Neuronal stem cell (in vitro differentiated cells): ENCODE data around the gene MYOF.

Experiments used
- DNase-seq: peaks from one replicate; pipeline ENCODE4 v3.0.0-alpha.2; 2013; ENCODE audit warnings: low spot score
- H2AFZ ChIP-seq: one replicate; pipeline ENCODE4 v1.6.1; 2013; ENCODE audit warnings: mild to moderate bottlenecking, low read length, inconsistent platforms
- H2AK5ac ChIP-seq: 2 replicates; pipeline ENCODE4 v1.6.1; 2013; ENCODE audit warnings: low read depth, mild to moderate bottlenecking, inconsistent platforms, low read length, moderate library complexity, mixed read lengths
- H2BK120ac ChIP-seq: 2 replicates; pipeline ENCODE4 v1.6.1; 2013; ENCODE audit warnings: low read depth, mild to moderate bottlenecking, inconsistent platforms, low read length, moderate library complexity, mixed read lengths
- H2BK12ac ChIP-seq: one replicate; pipeline ENCODE4 v1.6.1; 2013; ENCODE audit warnings: low read length, inconsistent platforms
- H2BK15ac ChIP-seq: 2 replicates; pipeline ENCODE4 v1.6.1; 2013; ENCODE audit warnings: mild to moderate bottlenecking, low read length, inconsistent platforms, mixed read lengths
- H2BK5ac ChIP-seq: one replicate; pipeline ENCODE4 v1.6.1; 2013; ENCODE audit warnings: inconsistent platforms, mild to moderate bottlenecking, low read length, moderate library complexity
- H3K14ac ChIP-seq: one replicate; pipeline ENCODE4 v1.6.1; 2013; ENCODE audit warnings: low read length, inconsistent platforms
- H3K18ac ChIP-seq: 2 replicates; pipeline ENCODE4 v1.6.1; 2013; ENCODE audit warnings: low read length, inconsistent platforms
- H3K23ac ChIP-seq: 2 replicates; pipeline ENCODE4 v1.6.1; 2013; ENCODE audit warnings: low read depth, mild to moderate bottlenecking, mixed read lengths, low read length, inconsistent platforms; ENCODE audit not compliant: poor library complexity
- H3K27ac ChIP-seq: replicated peaks from 3 replicates; pipeline ENCODE4 v1.5.1; 2013; ENCODE audit warnings: low read length, inconsistent platforms
- H3K27me3 ChIP-seq, 3 experiments: 2 replicates each; pipeline ENCODE4 v1.6.1; 2013; ENCODE audit warnings: low read length in 3 of 3, mild to moderate bottlenecking in 2 of 3, inconsistent platforms in 1 of 3, low read depth in 1 of 3, mixed read lengths in 1 of 3, moderate library complexity in 1 of 3; ENCODE audit not compliant: control insufficient read depth in 3 of 3, insufficient read depth in 3 of 3
- H3K36me3 ChIP-seq, 2 donors: replicated peaks in 1 of 2; 2 replicates each; pipeline ENCODE4 v1.6.1; 2013; ENCODE audit warnings: low read length in 2 of 2; ENCODE audit not compliant: control insufficient read depth in 2 of 2, insufficient read depth in 2 of 2
- H3K4ac ChIP-seq: 2 replicates; pipeline ENCODE4 v1.6.1; 2013; ENCODE audit warnings: inconsistent platforms, mild to moderate bottlenecking, low read length, moderate library complexity
- H3K4me1 ChIP-seq, 2 donors: 1 replicate in 1 of 2; 2 replicates in 1 of 2; pipeline ENCODE4 v1.6.1; 2013; ENCODE audit warnings: low read length in 2 of 2, low read depth in 1 of 2; ENCODE audit not compliant: control insufficient read depth in 2 of 2, insufficient read depth in 1 of 2
- H3K4me2 ChIP-seq: one replicate; pipeline ENCODE4 v1.6.1; 2013; ENCODE audit warnings: mild to moderate bottlenecking, low read length, inconsistent platforms; ENCODE audit not compliant: insufficient read depth, poor library complexity, severe bottlenecking
- H3K4me3 ChIP-seq, 2 donors: 2 replicates each; pipeline ENCODE4 v1.5.1; 2013; ENCODE audit warnings: low read length in 2 of 2, mild to moderate bottlenecking in 2 of 2, inconsistent platforms in 1 of 2, moderate library complexity in 1 of 2
- H3K79me1 ChIP-seq: one replicate; pipeline ENCODE4 v1.6.1; 2013; ENCODE audit warnings: low read depth, mild to moderate bottlenecking, inconsistent platforms, low read length, moderate library complexity
- H3K9ac ChIP-seq: one replicate; pipeline ENCODE4 v1.6.1; 2013; ENCODE audit warnings: mild to moderate bottlenecking, low read depth, low read length, inconsistent platforms; ENCODE audit not compliant: poor library complexity
- H3K9me3 ChIP-seq, 2 donors: replicated peaks in 1 of 2; 2 replicates each; pipeline versions ENCODE3 to v1.6.1; 2013; ENCODE audit warnings: low read length in 2 of 2, mild to moderate bottlenecking in 2 of 2, inconsistent platforms in 1 of 2, low read depth in 1 of 2, mixed read lengths in 1 of 2, moderate library complexity in 1 of 2; ENCODE audit not compliant: control insufficient read depth in 2 of 2, insufficient read depth in 1 of 2
- H4K8ac ChIP-seq: one replicate; pipeline ENCODE4 v1.6.1; 2013; ENCODE audit warnings: low read depth, mild to moderate bottlenecking, inconsistent platforms, low read length, moderate library complexity
- H4K91ac ChIP-seq: one replicate; pipeline ENCODE4 v1.6.1; 2013; ENCODE audit warnings: low read length, low read depth, mild to moderate bottlenecking, inconsistent platforms; ENCODE audit not compliant: poor library complexity
- WGBS, 2 donors: extraction: QIAGEN DNeasy Blood & Tissue Kit; methylation state at CpG; one replicate each; pipeline ENCODE4 v1.1.7; 2013; ENCODE audit warnings: missing lambda C conversion rate in 2 of 2, mixed read lengths in 1 of 2; ENCODE audit not compliant: insufficient read length in 2 of 2, insufficient replicate concordance in 1 of 2; ENCODE audit errors: extremely low coverage in 2 of 2; 5-methylcytosine and 5-hydroxymethylcytosine counted together

Gene MYOF

DNA sequence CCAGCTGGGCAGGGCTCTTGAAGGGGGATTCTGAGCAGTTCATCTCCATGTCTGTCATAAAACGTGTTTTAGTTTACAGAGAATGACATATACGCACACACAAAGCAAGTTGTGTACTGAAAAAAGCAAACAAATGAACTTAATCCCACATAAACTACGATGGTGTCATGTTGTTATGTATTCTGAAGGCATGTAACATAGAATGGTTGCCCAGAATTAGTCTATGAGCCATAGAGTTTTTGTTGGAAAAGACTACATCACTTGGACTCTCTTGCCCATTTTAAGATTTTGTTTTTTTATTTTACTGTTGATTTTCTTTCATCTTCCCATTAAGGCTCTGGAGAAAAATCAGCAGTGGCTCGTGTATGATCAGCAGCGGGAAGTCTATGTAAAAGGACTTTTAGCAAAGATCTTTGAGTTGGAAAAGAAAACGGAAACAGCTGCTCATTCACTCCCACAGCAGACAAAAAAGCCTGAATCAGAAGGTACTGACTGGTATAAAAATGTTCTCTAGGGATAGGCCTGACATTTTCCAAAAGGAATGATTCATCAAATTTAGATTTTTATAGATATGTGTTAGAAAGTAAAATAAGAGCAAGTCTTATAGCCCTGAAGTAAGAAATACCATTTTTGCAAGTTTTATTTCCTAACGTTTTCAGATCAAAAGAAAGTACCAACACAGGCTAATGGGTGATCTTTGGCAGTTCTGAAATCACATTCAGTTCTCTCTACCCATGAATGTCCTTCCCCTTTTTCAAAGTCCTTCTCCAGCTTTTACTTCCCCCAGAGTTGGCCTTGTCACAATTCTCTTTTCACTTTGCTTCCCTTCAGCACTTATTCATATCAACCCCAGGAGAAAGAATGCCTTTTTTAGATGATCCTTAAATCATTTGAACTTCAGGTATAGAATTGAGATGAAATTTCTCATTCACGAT lies 33.2 kb upstream of the MYOF start:
- no peaks in the 10 kb centered on the region for H3K27me3 ChIP-seq
- peaks cover 12 to 20% of the 10 kb centered on the region in 2 donors for H3K9me3 ChIP-seq
- no peak overlapping the region for H3K4me2 ChIP-seq
- no peak overlapping the region for H3K4me3 ChIP-seq
- H2AFZ ChIP-seq: no peak overlapping the region
- no peak for DNase-seq
- no peak overlapping the region for H3K23ac ChIP-seq
- no peak overlapping the region for H2BK5ac ChIP-seq
- H3K36me3 ChIP-seq: peaks cover 27 to 81% of the 10 kb centered on the region in 2 donors
- H2BK12ac ChIP-seq: no peak overlapping the region
- no peak overlapping the region for H3K9ac ChIP-seq
- no peak overlapping the region for H2AK5ac ChIP-seq
- H3K4me1 ChIP-seq: no peaks in the 10 kb centered on the region
- no peak overlapping the region for H4K8ac ChIP-seq
- H2BK15ac ChIP-seq: no peak overlapping the region
- H3K27ac ChIP-seq: no peak overlapping the region
- H3K14ac ChIP-seq: no peak overlapping the region
- no CpG with 5 or more reads among the region's 8 CpGs for WGBS, 2 donors
- H4K91ac ChIP-seq: no peak overlapping the region
- no peaks in the 10 kb centered on the region for H3K79me1 ChIP-seq
- H3K4ac ChIP-seq: no peak overlapping the region
- no peak overlapping the region for H2BK120ac ChIP-seq
- no peak overlapping the region for H3K18ac ChIP-seq

DNA sequence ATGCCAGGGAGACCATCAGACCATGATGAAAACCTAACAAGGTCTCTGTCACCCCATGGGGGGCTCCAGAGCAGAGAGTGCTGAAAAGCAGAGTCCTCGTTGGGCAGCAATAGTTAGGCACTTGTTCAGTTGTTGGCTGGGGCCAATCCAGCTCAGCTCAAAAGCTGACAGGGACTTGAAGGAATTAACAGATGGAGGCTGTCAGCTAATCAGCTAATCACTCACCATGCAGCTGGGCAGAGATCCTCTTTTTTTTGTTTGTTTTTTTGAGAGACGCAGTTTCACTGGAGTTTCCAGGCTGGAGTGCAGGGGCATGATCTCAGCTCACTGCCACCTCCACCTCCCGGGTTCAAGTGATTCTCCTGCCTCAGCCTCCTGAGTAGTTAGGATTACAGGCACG lies 32.4 kb upstream of the MYOF start:
- WGBS, 2 donors: no CpG with 5 or more reads among the region's 4 CpGs

DNA sequence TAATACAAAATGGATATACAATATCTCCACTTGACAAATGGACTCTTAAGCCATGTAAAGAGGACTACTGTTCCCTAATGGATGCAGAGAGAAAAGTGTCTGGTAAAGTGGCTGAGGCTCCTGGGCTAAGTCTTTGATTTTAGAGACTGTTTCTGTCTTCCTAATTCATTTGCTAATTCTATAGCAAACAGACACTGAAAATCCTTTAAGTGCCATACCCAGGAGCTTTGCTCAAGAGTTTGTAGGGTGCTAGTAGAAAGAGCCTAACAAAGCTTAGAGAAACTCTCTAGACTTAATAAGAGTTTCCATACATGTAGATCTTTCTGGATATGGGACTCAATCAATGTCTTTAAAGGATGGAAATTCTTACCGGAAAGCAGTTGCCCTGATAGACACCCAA lies 31.0 kb upstream of the MYOF start:
- Histone ChIP-seq H3K79me1 (no peaks in the 10 kb centered on the region), H3K4me1 (no peaks in the 10 kb centered on the region), H4K91ac (no peak overlapping the region), H4K8ac (no peak overlapping the region), H2BK12ac (no peak overlapping the region), H3K36me3 (peaks cover 12 to 79% of the 10 kb centered on the region in 2 donors), H3K4ac (no peak overlapping the region), H3K9ac (no peak overlapping the region), H3K27ac (no peak overlapping the region), H2BK120ac (no peak overlapping the region), H2AFZ (no peak overlapping the region), H2AK5ac (no peak overlapping the region), H3K23ac (no peak overlapping the region), H3K18ac (no peak overlapping the region), H3K14ac (no peak overlapping the region), H2BK15ac (no peak overlapping the region), H2BK5ac (no peak overlapping the region), H3K4me2 (no peak overlapping the region), H3K4me3 (no peak overlapping the region), H3K9me3 (no peaks in the 10 kb centered on the region), H3K27me3 (no peaks in the 10 kb centered on the region)
- no CpG with 5 or more reads among the region's 1 CpG for WGBS, 2 donors
- no peak for DNase-seq

More for the DNA sequence above, 32.4 kb upstream of the MYOF start:
- Histone ChIP-seq H3K23ac (no peak overlapping the region), H2BK15ac (no peak overlapping the region), H4K91ac (no peak overlapping the region), H3K14ac (no peak overlapping the region), H3K4ac (no peak overlapping the region), H3K9me3 (peaks cover 6 to 12% of the 10 kb centered on the region in 2 donors), H3K4me1 (no peaks in the 10 kb centered on the region), H2BK5ac (no peak overlapping the region), H2BK120ac (no peak overlapping the region), H3K18ac (no peak overlapping the region), H2AFZ (no peak overlapping the region), H3K79me1 (no peaks in the 10 kb centered on the region), H3K4me2 (no peak overlapping the region), H3K4me3 (no peak overlapping the region), H3K36me3 (peaks cover 23 to 81% of the 10 kb centered on the region in 2 donors), H3K27ac (no peak overlapping the region), H4K8ac (no peak overlapping the region), H2AK5ac (no peak overlapping the region), H3K9ac (no peak overlapping the region), H3K27me3 (no peaks in the 10 kb centered on the region), H2BK12ac (no peak overlapping the region)
- DNase-seq: no peak

DNA sequence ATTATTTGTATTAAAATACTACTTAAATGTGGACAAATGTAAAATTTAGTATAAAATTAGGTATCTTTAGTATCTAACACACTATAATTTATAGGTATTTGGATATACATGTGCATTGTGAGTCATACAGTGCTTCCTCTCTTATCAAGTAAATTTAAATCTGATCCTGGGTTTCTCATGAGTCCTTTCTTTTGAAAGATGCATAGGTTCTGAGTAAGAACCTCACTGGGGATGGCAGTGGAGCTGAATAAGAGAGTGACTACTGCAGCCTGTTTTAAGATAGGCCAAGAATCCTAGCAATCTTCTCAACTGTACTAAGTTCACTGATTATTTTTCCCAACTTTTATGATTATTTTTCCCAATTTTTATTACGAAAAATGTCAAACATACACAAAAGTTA lies 30.4 kb upstream of the MYOF start:
- H3K23ac ChIP-seq: no peak overlapping the region
- peaks cover 10 to 79% of the 10 kb centered on the region in 2 donors for H3K36me3 ChIP-seq
- H3K14ac ChIP-seq: no peak overlapping the region
- DNase-seq: no peak
- no peak overlapping the region for H3K9ac ChIP-seq
- no peaks in the 10 kb centered on the region for H3K9me3 ChIP-seq
- H4K91ac ChIP-seq: no peak overlapping the region
- H2AK5ac ChIP-seq: no peak overlapping the region
- H2BK15ac ChIP-seq: no peak overlapping the region
- H3K4me2 ChIP-seq: no peak overlapping the region
- no peak overlapping the region for H2AFZ ChIP-seq
- H3K79me1 ChIP-seq: no peaks in the 10 kb centered on the region
- no peaks in the 10 kb centered on the region for H3K27me3 ChIP-seq
- H2BK120ac ChIP-seq: no peak overlapping the region
- H2BK5ac ChIP-seq: no peak overlapping the region
- 100% methylated on average over 1 of the region's 1 CpG; no CpG with 5 or more reads in 1 of the 2 donors for WGBS, 2 donors
- no peaks in the 10 kb centered on the region for H3K4me1 ChIP-seq
- H3K4ac ChIP-seq: no peak overlapping the region
- no peak overlapping the region for H3K27ac ChIP-seq
- H4K8ac ChIP-seq: no peak overlapping the region
- H2BK12ac ChIP-seq: no peak overlapping the region
- H3K4me3 ChIP-seq: no peak overlapping the region
- no peak overlapping the region for H3K18ac ChIP-seq
